ENCODE results near the gene NXNL1.
A peak's percentile ranks its signal among the peaks of the same experiment; 100 is the strongest.
"Not testable (repeated sequence)": the region's sequence is repeated elsewhere in the genome, so short reads cannot be mapped to it uniquely, and the experiment has no call there.

The NXNL1 gene

DNA sequence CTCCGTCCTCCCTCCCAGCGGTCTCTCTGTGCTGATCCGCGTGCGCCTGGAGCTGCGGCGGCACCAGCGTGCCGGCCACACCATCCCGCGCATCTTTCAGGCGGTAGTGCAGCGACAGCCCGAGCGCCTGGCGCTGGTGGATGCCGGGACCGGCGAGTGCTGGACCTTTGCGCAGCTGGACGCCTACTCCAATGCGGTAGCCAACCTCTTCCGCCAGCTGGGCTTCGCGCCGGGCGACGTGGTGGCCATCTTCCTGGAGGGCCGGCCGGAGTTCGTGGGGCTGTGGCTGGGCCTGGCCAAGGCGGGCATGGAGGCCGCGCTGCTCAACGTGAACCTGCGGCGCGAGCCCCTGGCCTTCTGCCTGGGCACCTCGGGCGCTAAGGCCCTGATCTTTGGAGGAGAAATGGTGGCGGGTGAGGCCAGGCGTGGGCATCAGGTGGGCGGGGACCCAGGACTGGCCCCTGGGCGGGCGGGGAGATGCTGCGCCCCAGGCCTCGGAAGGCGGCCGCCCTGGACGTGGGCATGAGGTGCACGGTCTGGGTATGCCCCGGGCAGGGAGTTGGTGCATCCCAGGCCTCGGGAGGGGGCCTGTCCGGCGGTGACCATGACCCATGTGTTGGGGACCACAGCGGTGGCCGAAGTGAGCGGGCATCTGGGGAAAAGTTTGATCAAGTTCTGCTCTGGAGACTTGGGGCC is 26.0 kb upstream of the NXNL1 start:
- DNase-seq = no peak

- no peak for DNase-seq
Measured at GRCh38 chr19:17484520-17485185, 23.9 kb upstream of the NXNL1 start.

GRCh38 chr19:17483605-17484002 is 22.9 kb upstream of the NXNL1 start:
- DNase-seq = no peak

DNA sequence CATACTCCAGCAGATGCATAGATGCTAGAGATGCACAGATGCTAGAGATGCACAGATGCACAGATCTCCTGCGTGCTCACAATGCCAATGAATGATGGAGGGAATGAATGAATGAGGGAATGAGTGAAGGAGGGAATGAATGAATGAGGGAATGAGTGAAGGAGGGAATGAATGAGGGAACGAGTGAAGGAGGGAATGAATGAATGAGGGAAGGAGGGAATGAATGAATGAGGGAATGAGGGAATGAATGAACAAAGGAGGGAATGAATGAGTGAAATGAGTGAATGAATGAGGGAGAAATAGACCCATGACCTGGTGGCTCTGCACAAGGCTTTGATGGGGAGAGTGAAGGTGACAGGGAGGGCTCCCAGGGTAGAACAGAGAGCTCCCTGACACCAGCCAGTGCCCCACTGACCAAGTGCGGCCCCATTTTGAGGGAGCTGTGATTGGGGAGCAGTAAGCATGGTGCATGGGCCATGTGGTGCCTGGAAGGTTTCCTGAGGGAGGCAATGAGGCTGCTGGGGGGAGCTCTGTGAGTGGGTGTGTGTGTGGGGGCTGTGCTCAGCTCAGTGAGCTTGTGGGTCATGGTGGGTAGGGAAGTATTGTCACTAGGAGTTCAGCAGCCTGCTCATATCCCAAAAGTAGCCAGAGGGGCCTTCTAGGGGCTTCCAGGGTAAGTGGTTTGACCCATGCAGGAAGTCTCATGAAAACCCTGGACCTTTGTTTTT is 22.3 kb upstream of the NXNL1 start:
- no peak for DNase-seq

DNA sequence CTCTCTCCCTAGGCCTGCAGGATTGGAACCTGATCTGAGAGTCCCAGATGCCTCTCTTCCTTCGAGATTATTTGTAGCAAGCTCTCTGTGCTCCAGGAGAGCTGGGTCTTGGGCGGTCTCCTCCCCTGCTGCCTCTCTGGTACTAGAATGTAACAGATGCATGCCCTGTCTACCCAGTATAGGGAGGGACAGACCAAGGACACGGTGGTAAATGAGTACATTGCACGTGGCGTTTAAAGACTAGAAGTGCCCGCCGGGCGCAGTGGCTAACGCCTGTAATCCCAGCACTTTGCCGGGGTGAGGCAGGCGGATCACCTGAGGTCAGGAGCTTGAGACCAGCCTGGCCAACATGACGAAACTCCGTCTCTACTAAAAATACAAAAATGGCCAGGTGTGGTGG is 21.3 kb upstream of the NXNL1 start:
- no peak for DNase-seq

DNA sequence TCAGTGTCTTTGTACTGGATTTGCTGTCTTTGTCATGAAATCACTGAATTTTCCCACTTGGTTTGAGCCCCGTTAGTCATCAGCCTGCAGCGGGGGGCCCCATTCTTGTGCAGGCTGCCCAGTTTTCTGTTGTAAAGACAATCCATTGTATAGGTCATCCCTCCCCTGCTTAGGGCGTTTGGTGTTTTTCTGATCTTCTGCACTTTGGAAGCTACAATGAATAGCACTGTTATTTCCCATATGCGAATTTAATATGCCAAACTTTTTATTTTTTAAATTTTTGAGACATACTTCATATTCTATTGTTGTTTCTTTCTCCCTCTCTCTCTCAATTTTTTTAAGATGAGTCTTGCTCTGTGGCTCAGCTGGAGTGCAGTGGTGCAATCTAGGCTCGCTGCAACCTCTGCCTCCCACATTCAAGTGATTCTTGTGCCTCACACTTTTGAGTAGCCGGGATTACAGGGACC is 18.6 kb upstream of the NXNL1 start:
- no peak for DNase-seq

DNA sequence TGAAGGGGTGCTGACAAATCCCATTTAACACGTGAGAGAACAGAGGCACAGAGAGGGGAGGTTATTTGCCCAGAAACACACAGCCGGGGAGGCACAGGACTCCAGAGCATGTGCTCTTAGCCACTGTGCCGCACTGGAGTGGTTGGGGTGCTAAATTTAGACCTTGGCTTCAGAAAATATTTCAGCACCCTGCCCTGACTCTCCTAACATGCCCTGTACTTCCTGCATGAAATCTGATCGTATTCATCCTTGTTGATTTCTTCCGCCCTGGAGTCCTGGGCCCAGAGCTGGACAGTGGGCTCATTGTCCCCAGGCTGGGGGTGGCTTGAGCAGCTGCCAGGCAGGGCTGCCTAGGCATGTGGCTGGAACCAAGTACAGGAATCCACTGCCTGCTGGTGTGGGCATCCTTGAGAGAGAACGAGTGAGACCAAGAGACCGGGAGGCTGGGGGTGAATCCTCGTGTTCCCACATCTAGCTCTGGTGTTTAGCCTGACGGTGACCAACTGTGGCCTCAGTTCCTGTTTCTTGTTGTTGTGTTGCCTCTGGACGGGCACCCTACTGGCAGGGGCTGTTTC is 14.9 kb upstream of the NXNL1 start:
- DNase-seq = no peak

DNA sequence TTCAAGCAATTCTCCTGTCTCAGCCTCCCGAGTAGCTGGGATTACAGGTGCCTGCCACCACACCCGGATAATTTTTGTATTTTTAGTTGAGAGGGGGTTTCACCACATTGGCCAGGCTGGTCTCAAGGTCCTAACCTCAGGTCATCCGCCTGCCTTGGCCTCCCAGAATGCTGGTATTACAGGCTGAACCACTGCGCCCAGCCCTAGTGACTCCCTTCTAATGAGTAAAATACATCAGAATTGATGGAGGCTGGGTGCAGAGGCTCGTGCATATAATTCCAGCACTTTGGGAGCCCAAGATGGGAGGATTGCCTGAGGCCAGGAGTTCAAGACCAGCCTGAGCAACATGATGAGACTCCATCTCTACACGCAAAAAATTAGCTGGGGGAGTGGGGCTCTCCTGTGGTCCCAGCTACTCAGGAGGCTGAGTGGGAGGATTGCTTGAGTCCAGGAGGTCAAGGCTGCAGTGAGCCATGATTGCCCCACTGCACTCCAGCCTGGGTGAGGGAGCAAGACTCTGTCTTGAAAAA is 14.3 kb upstream of the NXNL1 start:
- DNase-seq = not testable (repeated sequence)

- peak; percentile 21 for DNase-seq
Measured at GRCh38 chr19:17473041-17473440, 12.3 kb upstream of the NXNL1 start.

- DNase-seq = peak; percentile 15
Measured at GRCh38 chr19:17471410-17472125, 10.8 kb upstream of the NXNL1 start.

DNA sequence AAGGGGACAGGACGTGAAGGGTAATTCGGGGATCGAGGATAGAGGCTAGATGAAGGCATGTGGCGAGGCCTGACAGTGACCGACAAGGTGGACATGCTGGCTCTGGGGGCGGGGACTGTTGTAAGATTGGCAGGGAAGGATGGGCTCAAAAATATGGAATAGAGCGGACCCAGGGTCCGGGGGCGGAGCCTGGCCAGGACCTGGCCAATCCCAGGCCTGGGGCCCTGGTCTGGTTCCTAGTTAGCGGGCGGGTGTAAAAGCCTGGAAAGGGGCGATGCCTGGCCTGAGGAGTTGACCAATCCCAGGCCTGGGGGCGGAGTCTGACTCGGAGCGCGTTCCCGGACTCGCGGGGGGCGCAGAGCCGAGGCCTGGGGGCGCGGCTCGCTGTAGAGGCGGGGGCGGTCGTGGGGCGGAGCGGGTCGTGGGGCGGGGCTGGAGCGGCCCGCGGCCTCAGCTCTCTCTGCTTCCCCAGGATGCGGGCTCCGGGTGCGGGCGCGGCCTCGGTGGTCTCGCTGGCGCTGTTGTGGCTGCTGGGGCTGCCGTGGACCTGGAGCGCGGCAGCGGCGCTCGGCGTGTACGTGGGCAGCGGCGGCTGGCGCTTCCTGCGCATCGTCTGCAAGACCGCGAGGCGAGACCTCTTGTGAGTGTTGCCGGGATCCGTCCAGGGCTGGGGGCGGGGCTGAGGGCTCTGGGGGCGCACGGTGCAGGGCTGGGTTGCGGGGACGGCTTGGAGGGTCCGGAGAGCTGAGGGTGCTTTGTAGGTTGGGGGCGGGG is 9.5 kb upstream of the NXNL1 start, which contains the start of gene SLC27A1:
Gene SLC27A1 (plus strand): TSS at position 457 of the 774 bp plus-strand sequence. CDS start 17 bp downstream, at position 474.
- DNase-seq = peak; percentile 94

DNA sequence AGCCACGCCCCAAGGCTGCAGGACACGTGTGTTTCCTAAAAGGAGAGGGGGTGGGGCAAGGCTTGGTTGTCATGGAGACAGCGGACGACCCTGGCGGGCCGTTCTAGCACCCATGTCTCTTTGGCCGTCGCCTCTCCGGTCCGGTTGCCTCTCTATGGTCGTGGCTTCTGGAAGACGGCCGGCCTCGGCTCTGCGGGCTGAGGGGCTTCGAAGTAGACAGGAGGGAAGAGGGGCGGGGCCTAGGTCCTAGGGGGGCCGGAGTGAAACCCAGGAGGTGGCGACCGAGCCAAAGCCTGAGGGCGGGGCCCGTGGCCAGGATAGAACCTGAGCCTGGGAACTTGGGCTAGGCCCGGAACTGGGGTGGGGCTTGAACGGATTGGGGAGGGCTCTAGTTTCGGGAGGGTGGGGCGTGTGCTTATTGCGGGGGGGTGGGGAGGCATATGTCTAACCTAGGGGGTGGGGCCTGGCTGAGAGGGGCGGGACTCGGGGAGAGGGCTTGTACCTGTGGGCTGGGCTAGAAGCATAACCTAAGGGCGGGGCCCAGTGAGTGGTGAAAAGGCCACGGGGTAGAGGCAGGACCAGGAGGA is 8.8 kb upstream of the NXNL1 start:
- peak; percentile 94 for DNase-seq

DNA sequence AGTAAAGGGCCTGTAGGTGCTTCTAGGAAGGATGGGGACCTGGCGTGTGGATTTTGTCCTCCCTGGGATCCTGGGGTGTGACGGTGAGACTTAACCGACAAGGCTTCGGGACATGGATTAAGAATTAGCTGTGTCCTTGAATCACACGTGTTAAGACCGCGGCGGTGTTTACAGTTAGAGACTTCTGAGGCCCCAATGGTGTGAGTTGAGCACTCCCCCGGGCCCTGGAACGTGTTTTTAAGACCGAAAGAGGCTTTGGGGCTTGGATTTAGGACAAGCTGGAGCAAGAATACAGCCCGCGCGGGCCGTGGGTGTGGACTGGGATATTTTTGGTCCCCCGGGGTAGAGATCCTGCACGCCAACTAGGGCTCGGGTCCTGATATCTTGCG is 8.4 kb upstream of the NXNL1 start:
- DNase-seq = no peak

GRCh38 chr19:17468302-17469091 is 7.8 kb upstream of the NXNL1 start:
- no peak for DNase-seq

DNA sequence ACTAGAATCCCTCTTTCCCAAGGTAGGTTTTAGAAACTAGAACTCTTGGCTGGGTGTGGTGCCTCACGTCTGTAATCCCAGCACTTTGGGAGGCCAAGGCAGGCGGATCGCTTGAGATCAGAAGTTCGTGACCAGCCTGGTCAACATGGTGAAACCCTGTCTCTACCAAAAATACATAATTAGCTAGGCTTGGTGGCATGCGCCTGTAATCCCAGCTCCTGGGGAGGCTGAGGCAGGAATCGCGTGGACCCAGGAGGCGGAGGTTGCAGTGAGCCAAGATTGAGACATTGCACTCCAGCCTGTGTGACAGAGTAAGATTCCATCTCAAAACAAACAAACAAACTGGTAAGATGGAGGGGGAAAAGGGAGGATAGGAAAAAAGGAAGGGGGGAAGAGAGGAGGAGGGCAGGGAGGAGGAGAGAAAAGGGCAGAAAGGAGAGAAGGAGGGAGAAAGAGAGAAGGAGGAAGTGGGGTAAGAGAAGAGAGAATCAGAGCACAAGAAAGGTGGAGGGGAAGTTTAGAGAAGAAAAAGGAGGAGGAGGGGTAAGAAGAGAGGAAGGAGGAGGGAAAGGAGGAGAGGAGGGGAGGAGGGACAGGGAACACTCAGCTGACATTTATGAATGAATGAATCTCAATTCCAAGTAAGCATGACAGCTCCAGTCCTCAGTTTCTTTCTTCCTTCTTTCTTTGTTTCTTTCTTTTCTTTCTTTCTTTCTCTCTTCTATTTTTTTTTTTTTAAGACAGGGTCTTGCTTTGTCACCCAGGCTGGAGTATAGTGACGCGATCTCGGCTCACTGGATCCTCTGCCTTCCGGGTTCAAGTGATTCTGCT is 7.0 kb upstream of the NXNL1 start:
- no peak for DNase-seq

GRCh38 chr19:17466487-17466850 is 5.7 kb upstream of the NXNL1 start:
- DNase-seq = no peak

GRCh38 chr19:17458970-17459369 is 1.8 kb downstream of the NXNL1 start:
- DNase-seq = no peak

DNA sequence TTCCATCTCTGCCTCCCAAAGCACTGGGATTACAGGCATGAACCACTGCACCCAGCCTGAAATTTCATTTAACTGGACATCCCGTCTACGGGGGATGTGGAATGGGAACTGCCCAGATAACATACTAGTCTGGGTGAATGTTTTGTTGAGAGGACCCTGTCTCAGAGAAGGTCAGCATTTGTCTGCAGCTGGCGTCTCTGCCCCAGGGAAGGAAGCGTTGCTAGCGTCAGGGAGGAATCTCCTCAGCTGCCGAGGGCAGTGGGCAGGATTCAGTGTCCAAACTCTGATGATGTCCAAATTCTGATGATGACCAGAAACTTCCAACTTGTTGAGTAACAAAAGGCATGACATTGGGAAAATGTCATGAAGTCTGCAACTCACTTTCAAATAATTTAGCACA is 3.1 kb downstream of the NXNL1 start:
- no peak for DNase-seq

- no peak for DNase-seq
Measured at GRCh38 chr19:17456127-17456526, 4.6 kb downstream of the NXNL1 start.

All from RPMI8226 (cell line).